Thoracic aorta (tissue), 2 donors: ENCODE data around the gene UIMC1. TPM values are rescaled to one million over a fixed set of nuclear protein-coding genes. Genes with fewer than 3 reads are reported as not detected.

Experiments
- ATAC-seq: fragments of 150-250 bp; one replicate; pipeline ENCODE4 v1.8.0; 2017; ENCODE audit warnings: low read depth; ENCODE audit not compliant: insufficient number of reproducible peaks, low FRiP score
- DNase-seq: peaks from one replicate; pipeline ENCODE4 v3.0.0-alpha.2; 2020; ENCODE audit warnings: low spot score
- H3K27ac ChIP-seq, 2 donors: fragments of 200-600 bp; sonication (generic); 1 replicate in 1 of 2; 2 replicates in 1 of 2; pipeline ENCODE4 v1.5.1; 2016; ENCODE audit warnings: mild to moderate bottlenecking in 2 of 2, moderate library complexity in 2 of 2
- H3K27me3 ChIP-seq: fragments of 200-600 bp; sonication (generic); replicated peaks from 2 replicates; pipeline ENCODE4 v1.6.0; 2016; ENCODE audit warnings: mild to moderate bottlenecking; ENCODE audit not compliant: insufficient read depth
- H3K36me3 ChIP-seq: fragments of 200-600 bp; sonication (generic); one replicate; pipeline ENCODE4 v1.5.1; 2016
- H3K4me1 ChIP-seq, 2 donors: fragments of 200-600 bp; sonication (generic); 1 replicate in 1 of 2; 2 replicates in 1 of 2; pipeline versions ENCODE4 v1.5.1 to v1.6.0; 2016; ENCODE audit warnings: low read depth in 2 of 2, mild to moderate bottlenecking in 1 of 2; ENCODE audit not compliant: control insufficient read depth in 1 of 2
- H3K4me3 ChIP-seq: fragments of 200-600 bp; sonication (generic); 2 replicates; pipeline ENCODE4 v1.5.1; 2016; ENCODE audit warnings: mild to moderate bottlenecking
- H3K9me3 ChIP-seq: fragments of 200-600 bp; sonication (generic); 2 replicates; pipeline ENCODE4 v1.5.1; 2016
- CTCF ChIP-seq: fragments of 200-600 bp; sonication (generic); IDR thresholded peaks from one replicate; pipeline ENCODE4 v1.5.1; 2019; ENCODE audit warnings: antibody characterized with exemption
- total RNA-seq, 2 donors: library from RNA; depleted of rRNA; stranded (reverse); fragments of >200 nt; gene quantifications; one replicate each; pipeline versions ENCODE4 v1.1.0 to v1.2.3, GENCODE V29; 2016

The UIMC1 gene
- total RNA-seq, 2 donors from 2014 or later, result 27.3 to 40.9 TPM

- H3K36me3 ChIP-seq, result peaks cover 14% of the 10 kb centered on the region
- DNase-seq (no peak), ATAC-seq (no peak)
These were observed 76.9 kb downstream of the UIMC1 start for GRCh38 chr5:176929654-176930053.

GRCh38 chr5:176927562-176927961 lies 79.0 kb downstream of the UIMC1 start:
- no peaks in the 10 kb centered on the region for H3K27me3 ChIP-seq
- no peak for TF ChIP-seq CTCF
- peaks cover 9% of the 10 kb centered on the region for H3K36me3 ChIP-seq
- no peaks in the 10 kb centered on the region for H3K9me3 ChIP-seq
- no peak for DNase-seq
- ATAC-seq, result no peak
- H3K4me1 ChIP-seq, result no peaks in the 10 kb centered on the region
- H3K4me3 ChIP-seq, result no peak overlapping the region
- H3K27ac ChIP-seq, result no peak overlapping the region

More at GRCh38 chr5:176929654-176930053, 76.9 kb downstream of the UIMC1 start:
- Histone ChIP-seq H3K27me3 (no peaks in the 10 kb centered on the region), H3K9me3 (no peaks in the 10 kb centered on the region), H3K27ac (no peak overlapping the region), H3K4me3 (no peak overlapping the region), H3K4me1 (no peaks in the 10 kb centered on the region)
- no peak for TF ChIP-seq CTCF

- no peak for TF ChIP-seq CTCF
- DNase-seq, result no peak
- Histone ChIP-seq H3K9me3 (no peaks in the 10 kb centered on the region), H3K27ac (no peak overlapping the region), H3K4me3 (no peak overlapping the region), H3K4me1 (no peaks in the 10 kb centered on the region), H3K36me3 (peaks cover 3% of the 10 kb centered on the region), H3K27me3 (no peaks in the 10 kb centered on the region)
- ATAC-seq, result no peak
These were observed 83.8 kb downstream of the UIMC1 start for GRCh38 chr5:176922817-176923216.

GRCh38 chr5:176921714-176922113 lies 84.9 kb downstream of the UIMC1 start:
- Histone ChIP-seq H3K4me3 (no peak overlapping the region), H3K9me3 (no peaks in the 10 kb centered on the region), H3K27ac (no peak overlapping the region), H3K27me3 (no peaks in the 10 kb centered on the region), H3K4me1 (no peaks in the 10 kb centered on the region), H3K36me3 (peaks cover 3% of the 10 kb centered on the region)
- DNase-seq, result no peak
- TF ChIP-seq CTCF, result no peak
- ATAC-seq, result no peak

GRCh38 chr5:176918613-176919012 lies 88.0 kb downstream of the UIMC1 start:
- TF ChIP-seq CTCF, result no peak
- Histone ChIP-seq H3K4me1 (no peaks in the 10 kb centered on the region), H3K27me3 (no peaks in the 10 kb centered on the region), H3K36me3 (peaks cover 3% of the 10 kb centered on the region), H3K9me3 (no peaks in the 10 kb centered on the region), H3K27ac (no peak overlapping the region), H3K4me3 (no peak overlapping the region)
- ATAC-seq (no peak), DNase-seq (no peak)
